ENCODE results near the gene ATP8A2.
"Not testable (repeated sequence)": the region's sequence is repeated elsewhere in the genome, so short reads cannot be mapped to it uniquely, and the experiment has no call there.

GRCh38 chr13:25548991-25549390 lies 177.2 kb downstream of the ATP8A2 start:
- TF ChIP-seq CTCF, POLR2AphosphoS5, POLR2A, EP300 (IDR thresholded peaks at IDR 0.05): not testable (repeated sequence)
